Right atrium auricular region (tissue), 2 donors: ENCODE results near the gene NAA50. TPM values are rescaled to one million over a fixed set of nuclear protein-coding genes. Genes with fewer than 3 reads are reported as not detected.

Experiments
- DNase-seq: peaks from one replicate; pipeline ENCODE4 v3.0.0-alpha.2; 2019; ENCODE audit warnings: low spot score
- H3K27ac ChIP-seq, 2 donors: fragments of 200-600 bp; sonication (generic); 1 replicate in 1 of 2; 2 replicates in 1 of 2; pipeline ENCODE4 v1.5.1; 2016 to 2019
- H3K27me3 ChIP-seq, 2 donors: fragments of 200-600 bp; sonication (generic); one replicate each; pipeline versions ENCODE4 v1.5.1 to v1.6.0; 2017 to 2019
- H3K36me3 ChIP-seq: fragments of 200-600 bp; sonication (generic); one replicate; pipeline ENCODE4 v1.5.1; 2016
- H3K4me1 ChIP-seq, 2 donors: fragments of 200-600 bp; sonication (generic); one replicate each; pipeline versions ENCODE4 v1.5.1 to v1.6.0; 2017 to 2019
- H3K4me3 ChIP-seq, 2 donors: fragments of 200-600 bp; sonication (generic); 1 replicate in 1 of 2; 2 replicates in 1 of 2; pipeline ENCODE4 v1.5.1; 2017 to 2019; ENCODE audit warnings: mild to moderate bottlenecking in 1 of 2, moderate library complexity in 1 of 2
- H3K9me3 ChIP-seq, 2 donors: fragments of 200-600 bp; sonication (generic); one replicate each; pipeline ENCODE4 v1.5.1; 2019
- total RNA-seq, 2 donors: library from RNA; depleted of rRNA; stranded (reverse); fragments of >200 nt; gene quantifications; one replicate each; pipeline ENCODE4 v1.1.0, GENCODE V29; 2016
- TF ChIP-seq, protein P1 (sequence below), 2 donors: fragments of 200-600 bp; sonication (generic); IDR thresholded peaks; one replicate each; pipeline ENCODE4 v1.5.1; 2019; ENCODE audit warnings: antibody characterized with exemption in 2 of 2

The NAA50 gene
- total RNA-seq, 2 donors from 2014 or later, result 49.3 to 77.8 TPM

GRCh38 chr3:113698956-113699355 is 47.1 kb downstream of the NAA50 start:
- H3K27me3 ChIP-seq, result no peaks in the 10 kb centered on the region
- DNase-seq, result no peak
- peaks cover 0 to 34% of the 10 kb centered on the region in 2 donors for H3K4me1 ChIP-seq
- H3K36me3 ChIP-seq, result no peaks in the 10 kb centered on the region
- H3K27ac ChIP-seq, result peak overlapping the region; percentile 17 to 100
- TF ChIP-seq, protein P1, sequence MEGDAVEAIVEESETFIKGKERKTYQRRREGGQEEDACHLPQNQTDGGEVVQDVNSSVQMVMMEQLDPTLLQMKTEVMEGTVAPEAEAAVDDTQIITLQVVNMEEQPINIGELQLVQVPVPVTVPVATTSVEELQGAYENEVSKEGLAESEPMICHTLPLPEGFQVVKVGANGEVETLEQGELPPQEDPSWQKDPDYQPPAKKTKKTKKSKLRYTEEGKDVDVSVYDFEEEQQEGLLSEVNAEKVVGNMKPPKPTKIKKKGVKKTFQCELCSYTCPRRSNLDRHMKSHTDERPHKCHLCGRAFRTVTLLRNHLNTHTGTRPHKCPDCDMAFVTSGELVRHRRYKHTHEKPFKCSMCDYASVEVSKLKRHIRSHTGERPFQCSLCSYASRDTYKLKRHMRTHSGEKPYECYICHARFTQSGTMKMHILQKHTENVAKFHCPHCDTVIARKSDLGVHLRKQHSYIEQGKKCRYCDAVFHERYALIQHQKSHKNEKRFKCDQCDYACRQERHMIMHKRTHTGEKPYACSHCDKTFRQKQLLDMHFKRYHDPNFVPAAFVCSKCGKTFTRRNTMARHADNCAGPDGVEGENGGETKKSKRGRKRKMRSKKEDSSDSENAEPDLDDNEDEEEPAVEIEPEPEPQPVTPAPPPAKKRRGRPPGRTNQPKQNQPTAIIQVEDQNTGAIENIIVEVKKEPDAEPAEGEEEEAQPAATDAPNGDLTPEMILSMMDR (IDR thresholded peaks at IDR 0.05), result no peak
- no peaks in the 10 kb centered on the region for H3K9me3 ChIP-seq
- peak overlapping the region; percentile 14 to 40 for H3K4me3 ChIP-seq

DNA sequence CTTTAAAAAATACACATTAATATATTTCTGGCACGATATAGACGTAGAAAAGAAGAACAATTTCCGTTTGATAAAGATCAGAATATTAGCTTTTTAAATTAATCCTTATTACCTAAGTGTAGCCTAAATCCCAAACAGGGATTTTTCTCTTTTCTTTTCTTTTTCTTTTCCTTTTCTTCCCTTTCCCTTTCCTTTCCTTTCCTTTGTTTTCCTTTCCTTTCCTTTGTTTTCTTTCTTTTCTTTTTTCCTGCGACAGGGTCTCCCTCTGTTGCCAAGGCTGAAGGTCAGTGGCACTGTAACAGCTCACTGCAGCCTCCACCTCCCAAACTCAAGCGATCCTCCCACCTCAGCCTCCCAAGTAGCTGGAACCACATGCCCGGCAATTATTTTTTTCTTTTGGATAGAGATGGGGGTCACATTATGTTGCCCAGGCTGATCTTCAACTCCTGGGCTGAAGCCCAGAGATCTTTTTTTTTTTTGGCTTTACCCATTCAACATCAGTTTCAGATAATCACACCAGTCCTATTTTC is 47.8 kb downstream of the NAA50 start:
- H3K36me3 ChIP-seq, result no peaks in the 10 kb centered on the region
- DNase-seq, result no peak
- H3K9me3 ChIP-seq, result no peaks in the 10 kb centered on the region
- H3K4me3 ChIP-seq, result peak overlapping the region in 1 of 2 donors; percentile 40
- H3K27ac ChIP-seq, result peak overlapping the region; percentile 89 to 100
- no peaks in the 10 kb centered on the region for H3K27me3 ChIP-seq
- H3K4me1 ChIP-seq, result peaks cover 0 to 37% of the 10 kb centered on the region in 2 donors
- TF ChIP-seq, protein P1 (IDR thresholded peaks at IDR 0.05), result no peak

- TF ChIP-seq, protein P1 (IDR thresholded peaks at IDR 0.05), result no peak
- Histone ChIP-seq H3K27me3 (no peaks in the 10 kb centered on the region), H3K36me3 (no peaks in the 10 kb centered on the region), H3K27ac (peak overlapping the region; percentile 89 to 100), H3K4me3 (peak overlapping the region; percentile 100), H3K9me3 (no peaks in the 10 kb centered on the region), H3K4me1 (peaks cover 0 to 37% of the 10 kb centered on the region in 2 donors)
- DNase-seq, result no peak
Measured at GRCh38 chr3:113697500-113698090, 48.5 kb downstream of the NAA50 start.

DNA sequence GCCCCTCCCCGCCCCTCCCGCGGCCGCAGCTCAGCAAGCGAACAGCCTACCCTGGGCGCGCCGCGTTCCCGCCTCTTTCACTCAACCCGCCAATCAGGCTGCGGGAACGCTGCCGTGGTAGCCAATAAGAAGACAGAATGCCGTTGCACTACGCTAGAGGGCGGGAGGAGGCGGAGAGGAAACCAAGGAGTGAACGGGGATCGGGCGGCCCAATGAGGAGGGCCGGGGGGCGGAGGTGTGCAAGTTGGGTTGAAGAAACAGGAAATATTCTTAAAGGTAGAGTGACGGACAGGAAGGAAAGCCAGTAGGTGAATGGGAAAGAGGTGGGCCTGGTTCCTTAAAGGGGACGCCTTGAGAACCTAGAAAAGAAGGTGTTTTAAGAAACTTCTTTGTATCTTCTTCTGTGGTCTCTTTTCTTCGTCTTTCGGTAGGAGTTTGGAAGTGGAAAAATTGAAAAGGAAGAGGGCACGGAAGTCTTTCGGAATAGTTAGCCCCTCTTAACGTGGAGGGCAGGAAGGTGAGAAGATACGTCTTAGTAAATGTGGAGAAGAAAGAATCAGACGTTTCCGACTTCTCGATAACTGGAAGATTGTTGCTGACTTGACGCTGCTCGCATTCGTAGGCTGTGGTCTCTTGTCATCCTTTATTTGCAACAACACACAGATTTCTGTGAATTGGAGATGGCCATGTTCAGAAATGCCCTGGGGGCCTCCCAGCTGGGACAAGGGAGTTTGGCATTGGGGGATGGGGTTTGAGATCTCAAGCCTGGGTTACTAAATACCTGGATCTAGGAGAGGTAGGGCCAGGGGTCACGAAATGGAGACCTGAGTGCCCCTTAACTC is 49.2 kb downstream of the NAA50 start:
- Histone ChIP-seq H3K9me3 (no peaks in the 10 kb centered on the region), H3K4me3 (peak overlapping the region; percentile 100), H3K27ac (peak overlapping the region; percentile 100), H3K4me1 (peaks cover 0 to 37% of the 10 kb centered on the region in 2 donors), H3K27me3 (no peaks in the 10 kb centered on the region), H3K36me3 (no peaks in the 10 kb centered on the region)
- TF ChIP-seq, protein P1 (IDR thresholded peaks at IDR 0.05), result no peak
- peak; percentile 100 for DNase-seq

DNA sequence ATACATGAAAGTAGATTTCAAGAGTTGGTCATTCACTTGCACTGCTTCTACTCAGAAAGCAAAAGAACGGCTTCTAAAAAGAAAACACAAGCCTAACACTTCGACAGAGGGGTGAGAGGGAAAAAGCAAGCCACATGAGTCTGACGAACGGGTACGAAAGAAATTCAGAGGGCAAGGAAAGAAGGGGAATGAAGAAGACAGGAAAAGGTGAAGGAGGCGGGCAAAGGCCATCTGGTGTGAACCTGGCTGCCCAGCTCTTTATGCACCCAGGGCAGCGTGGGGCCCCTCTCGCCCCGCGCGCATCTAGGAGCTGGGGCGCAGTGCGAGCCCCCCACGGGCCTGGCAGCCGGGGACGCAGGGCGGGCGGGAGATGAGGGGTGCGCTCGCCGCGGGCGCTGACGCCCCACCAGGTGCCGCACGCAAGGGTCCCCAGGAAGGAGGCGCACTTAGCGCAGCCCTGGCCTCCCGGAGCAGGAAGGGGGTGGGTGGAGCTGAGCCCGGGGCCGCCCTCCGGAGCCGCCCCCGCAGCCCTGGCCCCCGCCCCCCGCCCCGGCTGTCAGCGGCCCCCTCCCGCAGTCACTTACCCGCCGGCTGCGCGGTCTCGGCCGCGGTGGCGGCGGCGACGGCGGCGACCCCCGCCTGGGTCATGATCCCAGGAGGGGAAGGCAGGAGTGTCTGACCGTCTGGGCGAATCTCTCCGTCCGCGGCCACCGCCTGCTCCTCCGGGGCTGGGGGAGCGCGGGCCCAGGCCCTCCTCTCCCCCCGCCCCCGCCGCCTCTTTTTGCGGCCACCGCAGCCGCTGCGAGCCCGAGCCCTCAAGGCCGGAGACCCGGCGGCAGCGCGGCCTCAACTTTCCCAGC is 50.0 kb downstream of the NAA50 start, which contains the start of gene USF3:
Gene USF3, minus strand, starts transcription at position 857 of the 860 bp plus-strand sequence. CDS start 21,764 bp downstream, outside the sequence.
- no peaks in the 10 kb centered on the region for H3K9me3 ChIP-seq
- no peak for DNase-seq
- H3K27ac ChIP-seq, result peak within 1 kb of the TSS; percentile 100
- H3K4me3 ChIP-seq, result peak within 1 kb of the TSS; percentile 100
- H3K27me3 ChIP-seq, result no peaks in the 10 kb centered on the region
- peaks cover 0 to 37% of the 10 kb centered on the region in 2 donors for H3K4me1 ChIP-seq
- TF ChIP-seq, protein P1 (IDR thresholded peaks at IDR 0.05), result peak in 1 of 2 donors; percentile 23
- no peaks in the 10 kb centered on the region for H3K36me3 ChIP-seq
